ENCODE measurements around the gene GET3.
A peak's percentile ranks its signal among the peaks of the same experiment; 100 is the strongest.

Gene GET3

DNA sequence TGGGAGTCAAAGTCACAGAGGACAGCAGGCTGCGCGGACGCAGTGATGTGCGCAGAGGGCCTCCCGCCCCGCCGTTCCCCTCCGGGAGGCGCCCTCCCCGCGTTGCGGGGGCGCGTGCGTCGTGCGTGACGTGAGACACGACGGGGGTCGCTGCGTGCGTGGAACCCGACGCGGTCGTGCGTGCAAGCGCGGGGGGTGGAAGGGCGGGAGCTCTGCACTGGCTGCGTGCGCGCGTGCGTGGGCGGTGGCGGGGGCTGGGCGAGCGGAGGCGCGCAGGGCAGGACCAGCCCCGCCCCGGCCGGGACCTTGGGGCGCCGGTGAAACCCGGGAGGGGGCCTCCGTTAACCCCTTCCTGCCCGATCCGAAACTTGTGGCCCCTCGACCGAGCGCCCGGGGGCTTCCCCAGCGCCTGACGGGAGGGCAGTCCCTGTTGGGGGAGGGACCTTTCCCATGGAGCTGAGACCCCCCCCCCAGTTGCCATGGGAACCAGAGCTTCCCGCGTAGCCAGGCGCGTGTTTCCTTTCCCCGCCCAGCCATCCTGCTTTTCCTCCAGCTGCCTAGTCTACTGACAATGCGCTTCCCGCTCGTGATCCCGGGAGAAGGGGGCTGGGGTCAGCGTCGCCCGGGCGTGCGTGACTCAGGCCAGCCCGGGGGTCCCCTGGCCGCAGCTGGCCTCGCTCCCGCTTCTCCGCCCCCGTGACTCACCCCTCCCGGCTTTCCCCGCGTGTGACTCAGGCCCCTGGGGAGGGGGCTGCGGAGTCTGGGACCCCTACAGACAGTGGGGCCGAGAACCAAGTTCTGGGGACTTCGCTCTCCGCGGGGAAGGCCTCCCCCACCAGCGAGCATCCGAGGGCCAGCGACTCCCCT, 45.4 kb downstream of the GET3 start:
- FAIRE-seq: no peak

DNA sequence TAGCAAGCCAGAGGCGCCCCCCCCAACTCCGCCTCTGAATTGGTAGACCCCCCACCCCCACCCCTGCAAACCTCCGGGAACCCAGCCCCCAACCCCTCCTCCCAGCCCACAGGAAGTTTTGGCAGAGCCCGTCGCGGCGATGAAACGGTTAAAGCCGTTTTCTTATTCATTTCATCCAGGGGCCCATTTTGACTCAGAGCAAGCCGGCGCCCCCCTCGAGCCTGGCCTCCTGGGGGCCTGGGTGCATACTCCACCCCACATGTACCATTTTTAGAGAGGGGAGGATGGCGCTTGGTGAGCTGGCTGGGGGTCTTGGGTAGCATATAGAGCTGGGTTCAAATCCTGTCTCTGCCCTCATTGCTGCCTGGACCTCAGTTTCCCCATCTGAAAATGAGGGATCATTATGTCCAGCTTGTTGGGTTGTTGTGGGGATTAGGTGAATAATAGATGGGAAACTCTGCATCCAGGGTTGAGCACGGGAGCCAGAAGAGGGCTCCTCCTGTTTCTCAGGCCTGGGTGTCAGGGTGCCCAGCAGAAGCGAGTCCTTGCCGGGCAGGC, 46.1 kb downstream of the GET3 start:
- no peak for FAIRE-seq

DNA sequence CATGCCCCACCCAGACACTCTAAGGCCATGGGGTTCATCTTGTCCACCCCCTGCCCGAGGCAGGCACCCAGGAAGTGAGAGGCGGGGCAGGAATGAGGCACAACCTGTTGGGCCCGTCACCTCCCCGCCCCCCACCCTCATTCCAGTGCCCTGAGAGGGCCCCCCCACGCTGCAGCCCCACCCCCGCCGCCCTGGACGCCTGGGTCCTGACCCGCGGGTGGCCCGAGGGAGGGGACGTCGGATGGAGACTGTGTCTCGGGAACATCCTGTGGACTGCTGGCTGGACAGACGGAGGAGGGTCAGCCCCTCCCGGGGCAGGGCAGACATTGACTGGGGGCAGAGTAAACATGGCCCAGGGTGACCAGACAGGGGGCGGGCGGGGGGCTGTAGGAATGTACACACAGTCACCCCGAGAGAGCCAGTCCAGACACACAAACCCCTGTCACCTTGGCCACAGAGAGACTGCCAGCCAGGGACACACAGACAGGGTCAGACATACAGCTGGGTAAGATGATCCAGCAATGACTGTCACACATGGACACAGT, 46.6 kb downstream of the GET3 start:
- no peak for FAIRE-seq

DNA sequence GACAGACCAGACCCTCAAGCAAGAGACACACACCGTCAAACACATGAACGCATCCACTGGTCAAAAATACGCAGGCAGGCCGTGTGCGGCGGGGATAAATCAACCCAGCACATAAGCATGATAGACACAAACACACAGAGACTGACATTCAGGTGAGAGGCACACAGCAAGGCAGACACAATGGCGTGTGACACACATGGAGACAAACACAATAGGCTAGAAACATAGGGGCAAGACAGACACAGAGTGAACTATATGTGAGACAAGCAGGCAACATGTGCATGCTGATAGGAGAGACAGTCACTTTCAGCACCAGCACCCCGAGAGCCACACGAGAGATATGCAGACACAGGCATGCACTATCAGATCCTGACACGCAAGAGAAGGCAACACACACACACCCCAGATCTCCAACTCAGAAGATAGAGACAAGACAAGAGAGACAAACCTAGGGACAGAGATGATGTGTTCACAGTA, 47.1 kb downstream of the GET3 start:
- FAIRE-seq: no peak

DNA sequence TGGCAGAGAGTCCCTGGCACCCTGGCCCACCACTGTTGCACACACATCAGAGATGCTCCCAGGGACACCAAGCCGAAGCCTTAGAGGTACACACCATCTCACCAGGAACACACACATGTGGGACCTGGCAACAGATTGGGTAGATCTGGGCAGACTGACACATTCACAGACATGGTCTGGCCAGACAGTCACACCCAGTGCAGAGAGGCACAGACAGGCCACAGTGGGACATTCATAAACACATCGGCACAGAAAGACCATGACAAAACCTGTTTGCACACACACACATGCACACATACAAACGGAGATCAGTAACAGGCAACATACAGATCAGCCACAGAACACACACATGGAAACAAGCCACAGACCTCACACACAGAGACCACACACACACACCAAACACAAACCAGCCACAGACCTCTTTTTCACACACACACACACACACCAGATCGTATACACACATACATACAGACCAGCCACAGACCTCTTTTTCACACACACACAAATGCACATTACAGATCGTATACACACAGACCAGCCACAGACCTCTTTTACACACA, 47.7 kb downstream of the GET3 start:
- no peak for FAIRE-seq

DNA sequence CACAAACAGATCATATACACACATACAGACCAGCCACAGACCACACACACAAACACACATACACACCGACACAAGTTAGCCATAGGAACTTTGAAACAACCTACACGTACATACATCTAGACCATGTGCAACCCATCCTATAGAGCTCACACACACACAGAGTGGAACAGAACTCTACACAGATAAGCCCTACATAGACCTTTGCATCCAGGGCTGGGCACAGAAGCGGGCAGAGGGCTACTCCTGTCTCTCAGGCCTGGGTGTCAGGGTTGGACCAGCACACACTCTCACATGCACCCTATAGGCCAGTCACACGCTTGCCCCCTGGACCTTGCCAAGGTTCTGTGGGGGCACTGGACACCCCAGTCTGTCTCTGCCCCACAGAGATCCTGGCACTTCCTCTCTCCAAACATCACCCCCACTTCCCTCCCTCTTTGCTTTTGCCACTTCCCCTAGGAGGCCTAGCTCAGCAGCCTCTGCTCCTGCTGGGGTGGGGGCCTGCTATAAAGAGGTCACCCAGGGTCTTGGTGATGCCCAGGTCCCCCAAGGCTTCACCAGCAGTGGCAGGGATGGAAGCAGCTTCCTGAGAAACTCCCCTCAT, 48.2 kb downstream of the GET3 start:
- no peak for FAIRE-seq

DNA sequence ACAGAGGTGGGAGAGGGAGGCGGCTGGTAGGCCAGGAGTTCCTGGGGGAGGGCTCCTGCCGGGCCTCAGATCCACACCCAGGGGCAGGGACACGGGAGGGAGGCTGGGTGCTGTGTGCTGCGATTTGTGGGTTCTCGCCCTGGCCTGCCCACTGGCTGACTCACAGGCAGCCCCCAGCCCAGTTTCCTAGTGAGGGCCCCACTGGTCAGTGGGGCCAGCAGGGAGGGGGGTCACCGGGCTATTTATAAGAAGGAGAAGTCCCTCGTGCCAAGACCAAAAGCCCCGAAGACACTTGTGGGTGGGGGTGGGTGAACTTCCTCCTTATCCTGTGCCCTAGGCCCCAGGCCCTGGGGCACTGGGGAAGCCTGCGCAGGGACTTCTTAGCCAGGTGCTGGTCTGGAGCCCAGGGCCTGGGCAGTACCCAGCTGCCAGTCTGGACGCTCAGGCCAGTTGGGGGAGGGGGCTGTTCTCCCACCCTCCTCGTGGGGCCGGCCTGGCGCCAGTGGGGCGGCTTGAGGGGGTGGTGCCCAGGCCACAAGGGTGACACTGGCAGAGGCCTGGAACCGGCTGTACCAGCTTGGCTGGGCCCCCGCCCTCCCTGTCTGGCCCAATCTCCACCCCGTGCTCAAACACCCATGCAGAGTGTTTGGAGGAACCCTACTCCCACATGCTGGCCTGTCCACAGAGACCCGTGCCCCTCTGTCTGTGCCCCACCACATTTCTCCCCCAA, 49.0 kb downstream of the GET3 start:
- no peak for FAIRE-seq

DNA sequence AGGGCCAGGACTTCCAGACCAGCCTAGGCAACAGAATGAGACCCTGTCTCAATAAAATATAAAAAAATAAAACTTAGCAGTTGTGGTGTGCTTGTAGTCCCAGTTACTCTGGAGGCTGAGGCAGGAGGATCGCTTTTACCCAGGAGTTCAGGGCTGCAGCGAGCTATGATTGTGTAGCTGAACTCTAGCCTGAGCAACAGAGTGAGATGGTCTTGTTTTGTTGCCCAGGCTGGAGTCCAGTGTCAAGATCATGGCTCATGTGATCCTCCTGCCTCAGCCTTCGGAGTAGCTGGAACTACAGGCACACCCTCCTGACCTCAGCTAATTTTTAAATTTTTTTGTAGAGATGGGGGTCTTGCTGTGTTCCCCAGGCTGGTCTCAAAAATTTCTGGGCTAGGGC, 49.7 kb downstream of the GET3 start:
- no peak for FAIRE-seq

DNA sequence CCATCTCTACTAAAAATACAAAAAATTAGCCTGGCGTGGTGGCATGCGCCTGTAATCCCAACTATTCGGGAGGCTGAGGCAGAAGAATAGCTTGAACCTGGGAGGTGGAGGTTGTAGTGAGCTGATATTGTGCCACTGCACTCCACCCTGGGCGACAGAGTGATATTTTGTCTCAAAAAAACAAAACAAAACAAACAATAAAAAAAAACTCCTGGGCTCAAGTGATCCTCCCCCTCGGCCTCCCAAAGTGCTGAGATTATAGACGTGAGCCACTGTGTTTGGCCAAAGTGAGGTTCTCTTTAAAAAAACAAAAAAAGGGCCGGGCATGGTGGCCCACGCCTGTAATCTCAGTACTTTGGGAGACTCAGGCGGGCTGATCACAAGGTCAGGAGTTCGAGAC, 50.2 kb downstream of the GET3 start:
- no peak for FAIRE-seq

DNA sequence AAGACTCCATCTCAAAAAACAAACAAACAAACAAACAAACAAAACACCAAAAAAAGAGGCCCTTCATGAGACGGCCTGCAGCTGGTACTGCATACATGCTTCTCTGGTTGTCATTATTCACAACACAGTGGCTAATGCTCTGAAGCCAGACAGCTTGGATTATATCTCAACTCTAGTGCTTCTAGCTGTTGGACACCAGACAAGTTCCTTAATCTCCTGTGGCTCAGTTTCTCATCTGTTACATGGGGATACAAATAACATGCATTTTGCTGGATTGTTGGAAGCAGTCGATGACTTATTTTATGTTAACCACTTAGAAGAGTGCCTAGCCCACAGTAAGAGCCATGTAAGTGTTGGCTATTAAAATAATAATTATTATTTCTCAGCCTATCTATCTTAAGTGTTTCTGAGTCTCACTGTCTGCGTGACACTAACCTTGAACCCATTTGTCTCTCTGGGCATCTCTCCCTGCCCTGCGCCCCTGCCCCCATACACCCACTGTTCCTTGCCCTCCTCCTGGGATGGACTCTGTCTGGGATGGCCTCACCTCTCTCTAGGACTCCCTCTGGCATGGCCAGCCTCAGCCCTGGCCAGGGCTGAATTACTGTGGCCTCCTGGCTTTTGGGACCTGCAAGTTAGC, 50.9 kb downstream of the GET3 start:
- FAIRE-seq: no peak

DNA sequence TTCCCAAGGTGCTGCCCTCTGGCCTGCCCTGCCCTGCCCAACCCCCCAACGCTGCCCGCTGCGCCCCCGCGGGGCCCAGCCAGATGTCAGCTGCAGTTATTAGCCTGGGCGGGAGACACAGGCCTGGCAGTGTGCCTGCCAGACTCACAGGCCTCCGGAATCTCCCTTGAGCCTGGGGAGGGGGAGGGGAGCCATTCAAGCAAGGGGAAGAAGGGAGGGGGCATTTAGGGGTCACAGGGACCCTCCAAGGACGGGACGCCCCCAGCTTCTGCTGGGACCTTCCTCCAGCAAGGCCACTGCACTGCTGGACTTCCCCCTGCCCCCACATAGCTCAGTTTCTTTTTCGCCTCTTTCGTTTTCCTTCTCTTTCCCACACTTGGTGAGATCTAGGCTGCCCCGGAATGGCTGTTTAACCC, 51.4 kb downstream of the GET3 start:
- no peak for FAIRE-seq

DNA sequence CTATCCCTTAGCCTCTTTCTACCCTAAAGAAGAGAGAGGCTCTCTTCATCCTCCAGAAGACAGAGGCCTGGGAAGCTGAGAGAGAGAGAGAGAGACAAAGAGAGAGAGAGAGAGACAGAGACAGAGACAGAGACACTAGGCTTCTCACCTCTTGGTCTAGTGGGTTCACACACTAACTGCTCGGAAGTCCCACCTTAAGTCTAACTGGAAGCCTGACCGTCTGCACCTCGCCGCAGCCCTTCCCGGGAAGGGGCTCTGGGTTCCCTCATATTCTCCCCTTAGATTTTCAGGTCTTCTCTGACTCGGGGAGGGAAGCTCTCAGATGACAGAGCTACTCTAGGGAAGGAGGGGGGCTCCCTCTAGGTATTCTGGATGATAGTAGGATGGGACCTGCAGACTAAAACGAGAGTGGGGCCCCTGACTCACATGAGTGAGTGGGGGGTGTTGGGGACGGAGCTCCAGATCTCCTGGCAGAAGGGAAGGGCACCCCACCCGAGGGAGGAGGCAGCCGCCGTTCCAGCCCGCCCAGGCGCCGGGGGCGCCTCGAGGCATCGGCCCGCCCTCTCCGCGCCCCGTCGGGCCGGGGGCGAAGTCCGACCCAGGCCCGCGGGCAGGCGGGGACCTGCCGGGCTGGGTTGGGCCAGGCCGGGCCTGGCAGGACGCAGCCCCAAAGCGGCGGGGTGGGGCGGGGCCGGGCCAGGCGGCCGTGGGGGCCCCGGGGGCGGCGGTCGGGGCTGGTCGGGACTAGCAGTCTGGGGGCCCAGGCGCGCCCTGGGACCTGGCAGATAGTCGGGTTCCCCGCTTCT, 52.0 kb downstream of the GET3 start:
- no peak for FAIRE-seq

DNA sequence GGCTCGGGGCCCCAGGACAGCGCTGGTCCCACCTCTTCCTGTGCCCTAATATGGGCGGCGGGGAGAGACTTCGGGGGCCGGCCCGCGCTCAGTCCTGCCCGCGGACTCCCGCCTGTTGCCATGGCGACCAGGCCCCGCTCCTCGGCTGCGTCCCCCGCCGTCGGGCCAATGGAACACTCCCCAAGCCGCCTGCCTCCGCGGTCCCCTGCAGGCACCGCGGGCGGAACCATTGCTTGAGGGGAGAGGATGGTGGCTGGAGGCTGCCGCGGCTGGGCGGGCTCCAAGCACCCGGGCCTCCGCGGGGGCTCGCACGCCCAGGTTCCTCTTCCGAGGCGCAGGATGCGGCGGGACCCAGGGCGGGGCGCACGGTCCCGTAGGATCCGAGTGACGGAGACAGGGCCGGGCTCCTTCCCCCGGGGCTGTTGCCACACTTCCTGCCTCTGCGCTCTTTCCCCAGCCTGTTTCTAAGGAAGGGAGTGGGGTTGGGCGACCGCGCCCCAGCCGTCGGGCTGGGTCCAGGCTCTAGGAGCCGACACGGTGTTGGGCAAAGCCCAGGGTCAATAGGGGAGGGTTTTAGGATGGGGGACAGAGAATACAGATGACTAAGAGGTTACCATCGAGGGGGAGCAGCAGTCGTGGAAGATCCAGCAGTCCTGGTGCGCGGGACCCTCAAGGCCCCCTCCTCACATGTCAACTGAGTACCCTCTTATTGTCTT, 52.8 kb downstream of the GET3 start:
- FAIRE-seq: peak; percentile 33

DNA sequence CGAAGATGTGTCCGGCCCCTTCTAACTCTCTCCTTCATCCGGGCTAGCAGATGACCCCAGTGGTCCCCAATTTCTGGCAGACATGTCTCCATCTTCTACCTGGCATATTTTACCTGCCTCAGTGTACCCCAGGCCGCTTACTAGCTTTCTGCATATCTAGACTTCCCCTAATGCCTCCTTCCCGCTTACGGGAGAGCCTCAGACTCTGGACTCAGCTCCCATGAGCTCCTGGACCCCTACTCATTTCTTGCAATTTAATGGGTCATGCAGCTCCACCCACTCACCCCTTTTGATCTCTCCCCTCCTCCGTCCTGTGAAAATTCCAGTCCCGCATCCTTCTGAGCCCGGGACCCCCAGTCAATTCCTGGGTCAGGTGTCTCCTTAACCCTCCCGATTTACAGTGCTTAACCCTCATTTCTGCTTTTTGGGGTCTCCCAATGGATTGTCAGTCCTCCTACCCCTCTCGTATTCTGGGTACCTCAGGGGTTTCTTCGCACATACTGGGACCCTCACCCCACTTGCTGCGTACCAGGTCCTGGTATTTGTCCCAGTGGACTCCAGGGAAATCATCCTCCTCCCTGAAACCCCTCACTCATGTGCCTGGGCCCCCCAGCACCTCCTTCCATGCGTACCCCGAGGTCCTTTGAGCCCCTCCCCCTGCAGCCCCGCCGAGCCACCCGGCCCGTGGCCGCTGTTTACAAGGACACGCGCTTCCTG, 53.5 kb downstream of the GET3 start:
- FAIRE-seq: no peak

DNA sequence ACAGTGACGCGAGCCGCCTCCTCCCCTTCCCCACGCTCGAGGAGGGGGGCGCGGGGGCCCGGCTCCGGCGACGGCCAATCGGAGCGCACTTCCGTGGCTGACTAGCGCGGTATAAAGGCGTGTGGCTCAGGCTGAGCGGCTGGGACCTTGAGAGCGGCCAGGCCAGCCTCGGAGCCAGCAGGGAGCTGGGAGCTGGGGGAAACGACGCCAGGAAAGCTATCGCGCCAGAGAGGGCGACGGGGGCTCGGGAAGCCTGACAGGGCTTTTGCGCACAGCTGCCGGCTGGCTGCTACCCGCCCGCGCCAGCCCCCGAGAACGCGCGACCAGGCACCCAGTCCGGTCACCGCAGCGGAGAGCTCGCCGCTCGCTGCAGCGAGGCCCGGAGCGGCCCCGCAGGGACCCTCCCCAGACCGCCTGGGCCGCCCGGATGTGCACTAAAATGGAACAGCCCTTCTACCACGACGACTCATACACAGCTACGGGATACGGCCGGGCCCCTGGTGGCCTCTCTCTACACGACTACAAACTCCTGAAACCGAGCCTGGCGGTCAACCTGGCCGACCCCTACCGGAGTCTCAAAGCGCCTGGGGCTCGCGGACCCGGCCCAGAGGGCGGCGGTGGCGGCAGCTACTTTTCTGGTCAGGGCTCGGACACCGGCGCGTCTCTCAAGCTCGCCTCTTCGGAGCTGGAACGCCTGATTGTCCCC, 54.2 kb downstream of the GET3 start, which contains the start of gene JUNB:
TSS of gene JUNB (plus strand) at position 142 of the 706 bp plus-strand sequence. CDS start at position 428, 286 bp downstream.
- peak; percentile 42 for FAIRE-seq

DNA sequence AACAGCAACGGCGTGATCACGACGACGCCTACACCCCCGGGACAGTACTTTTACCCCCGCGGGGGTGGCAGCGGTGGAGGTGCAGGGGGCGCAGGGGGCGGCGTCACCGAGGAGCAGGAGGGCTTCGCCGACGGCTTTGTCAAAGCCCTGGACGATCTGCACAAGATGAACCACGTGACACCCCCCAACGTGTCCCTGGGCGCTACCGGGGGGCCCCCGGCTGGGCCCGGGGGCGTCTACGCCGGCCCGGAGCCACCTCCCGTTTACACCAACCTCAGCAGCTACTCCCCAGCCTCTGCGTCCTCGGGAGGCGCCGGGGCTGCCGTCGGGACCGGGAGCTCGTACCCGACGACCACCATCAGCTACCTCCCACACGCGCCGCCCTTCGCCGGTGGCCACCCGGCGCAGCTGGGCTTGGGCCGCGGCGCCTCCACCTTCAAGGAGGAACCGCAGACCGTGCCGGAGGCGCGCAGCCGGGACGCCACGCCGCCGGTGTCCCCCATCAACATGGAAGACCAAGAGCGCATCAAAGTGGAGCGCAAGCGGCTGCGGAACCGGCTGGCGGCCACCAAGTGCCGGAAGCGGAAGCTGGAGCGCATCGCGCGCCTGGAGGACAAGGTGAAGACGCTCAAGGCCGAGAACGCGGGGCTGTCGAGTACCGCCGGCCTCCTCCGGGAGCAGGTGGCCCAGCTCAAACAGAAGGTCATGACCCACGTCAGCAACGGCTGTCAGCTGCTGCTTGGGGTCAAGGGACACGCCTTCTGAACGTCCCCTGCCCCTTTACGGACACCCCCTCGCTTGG, 55.0 kb downstream of the GET3 start:
- FAIRE-seq: no peak

DNA sequence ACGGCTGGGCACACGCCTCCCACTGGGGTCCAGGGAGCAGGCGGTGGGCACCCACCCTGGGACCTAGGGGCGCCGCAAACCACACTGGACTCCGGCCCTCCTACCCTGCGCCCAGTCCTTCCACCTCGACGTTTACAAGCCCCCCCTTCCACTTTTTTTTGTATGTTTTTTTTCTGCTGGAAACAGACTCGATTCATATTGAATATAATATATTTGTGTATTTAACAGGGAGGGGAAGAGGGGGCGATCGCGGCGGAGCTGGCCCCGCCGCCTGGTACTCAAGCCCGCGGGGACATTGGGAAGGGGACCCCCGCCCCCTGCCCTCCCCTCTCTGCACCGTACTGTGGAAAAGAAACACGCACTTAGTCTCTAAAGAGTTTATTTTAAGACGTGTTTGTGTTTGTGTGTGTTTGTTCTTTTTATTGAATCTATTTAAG, 55.6 kb downstream of the GET3 start:
- FAIRE-seq: no peak

All from G401.6 (cell line).